Loucy (cell line): Measurements from ENCODE around the gene SLC35F5.
A peak's percentile ranks its signal among the peaks of the same experiment; 100 is the strongest.

Source experiments
- H2AFZ ChIP-seq: fragments of 200-600 bp; sonication (generic); 2 replicates; pipeline ENCODE4 v1.6.0; 2016; ENCODE audit warnings: antibody characterized with exemption, mild to moderate bottlenecking, low read length, moderate library complexity
- H3F3A ChIP-seq: fragments of 200-600 bp; 2 replicates; pipeline ENCODE4 v1.6.0; 2016; ENCODE audit warnings: antibody characterized with exemption, low read depth, mild to moderate bottlenecking
- H3K27me3 ChIP-seq: fragments of 200-600 bp; sonication (generic); 2 replicates; pipeline ENCODE4 v1.6.1; 2014; ENCODE audit warnings: low read length, mild to moderate bottlenecking; ENCODE audit not compliant: insufficient read depth, poor library complexity, severe bottlenecking
- H3K36me3 ChIP-seq: fragments of 200-600 bp; sonication (generic); 2 replicates; pipeline ENCODE4 v1.6.1; 2016; ENCODE audit warnings: low read length; ENCODE audit not compliant: insufficient read depth
- H3K4me1 ChIP-seq: fragments of 200-600 bp; sonication (generic); 2 replicates; pipeline ENCODE4 v1.5.1; 2014; ENCODE audit warnings: low read length, mild to moderate bottlenecking; ENCODE audit not compliant: insufficient read depth, poor library complexity, severe bottlenecking
- H3K4me2 ChIP-seq: fragments of 200-600 bp; sonication (generic); 2 replicates; pipeline ENCODE4 v1.6.0; 2014; ENCODE audit warnings: antibody characterized with exemption, low read length, low read depth, mild to moderate bottlenecking; ENCODE audit not compliant: poor library complexity, severe bottlenecking
- H3K4me3 ChIP-seq: fragments of 200-600 bp; sonication (generic); 2 replicates; pipeline ENCODE4 v1.5.1; 2014; ENCODE audit warnings: low read length, mild to moderate bottlenecking, mixed read lengths; ENCODE audit not compliant: poor library complexity, severe bottlenecking
- H3K79me2 ChIP-seq: fragments of 200-600 bp; sonication (generic); 2 replicates; pipeline ENCODE4 v1.6.1; 2014; ENCODE audit warnings: low read length; ENCODE audit not compliant: insufficient read depth
- H3K9ac ChIP-seq: fragments of 200-600 bp; sonication (generic); 2 replicates; pipeline ENCODE4 v1.6.0; 2014; ENCODE audit warnings: mild to moderate bottlenecking, low read depth, low read length, moderate library complexity; ENCODE audit not compliant: poor library complexity, severe bottlenecking
- H3K9me2 ChIP-seq: fragments of 200-600 bp; sonication (generic); replicated peaks from 2 replicates; pipeline ENCODE4 v1.6.1; 2016; ENCODE audit warnings: low read depth, low read length, mixed read lengths
- H3K9me3 ChIP-seq: fragments of 200-600 bp; sonication (generic); 2 replicates; pipeline ENCODE4 v1.6.1; 2014; ENCODE audit warnings: mild to moderate bottlenecking, antibody characterized with exemption, low read length, low read depth; ENCODE audit not compliant: insufficient read depth
- H4K20me1 ChIP-seq: fragments of 200-600 bp; sonication (generic); 2 replicates; pipeline ENCODE4 v1.6.0; 2014; ENCODE audit warnings: antibody characterized with exemption, low read length, mild to moderate bottlenecking; ENCODE audit not compliant: insufficient read depth, poor library complexity, severe bottlenecking
- CTCF ChIP-seq: fragments of 200-600 bp; sonication (generic); conservative IDR thresholded peaks from 2 replicates; pipeline ENCODE4 v1.5.1; 2014; ENCODE audit warnings: mild to moderate bottlenecking, antibody characterized with exemption, low read length
- EZH2phosphoT487 ChIP-seq: fragments of 200-600 bp; IDR thresholded peaks from 2 replicates; pipeline ENCODE4 v1.6.1; 2018; ENCODE audit warnings: antibody characterized with exemption, mild to moderate bottlenecking, moderate library complexity, borderline replicate concordance

The SLC35F5 gene

GRCh38 chr2:113720167-113720566, 36.3 kb downstream of the SLC35F5 start:
- H3K27me3 ChIP-seq: no peaks in the 10 kb centered on the region
- H3K36me3 ChIP-seq: peaks cover 13% of the 10 kb centered on the region; the same call in 1 of the 2 replicates
- TF ChIP-seq CTCF (peak; percentile 62), EZH2phosphoT487 (no peak)
- H3K4me3 ChIP-seq: no peak overlapping the region
- H3K4me2 ChIP-seq: no peak overlapping the region
- no peaks in the 10 kb centered on the region for H4K20me1 ChIP-seq
- H3K9me2 ChIP-seq: no peaks in the 10 kb centered on the region
- H3K4me1 ChIP-seq: no peaks in the 10 kb centered on the region
- no peak overlapping the region for H2AFZ ChIP-seq
- H3F3A ChIP-seq: no peaks in the 10 kb centered on the region; the same call in 1 of the 2 replicates
- no peaks in the 10 kb centered on the region for H3K9me3 ChIP-seq
- H3K79me2 ChIP-seq: no peaks in the 10 kb centered on the region
- H3K9ac ChIP-seq: no peak overlapping the region

GRCh38 chr2:113716291-113716690, 40.2 kb downstream of the SLC35F5 start:
- Histone ChIP-seq H2AFZ (no peak overlapping the region), H3K9ac (no peak overlapping the region), H3K36me3 (peaks cover 27% of the 10 kb centered on the region; the same call in 1 of the 2 replicates), H3F3A (no peaks in the 10 kb centered on the region), H3K9me2 (no peaks in the 10 kb centered on the region), H3K9me3 (no peaks in the 10 kb centered on the region), H3K4me1 (no peaks in the 10 kb centered on the region), H3K79me2 (no peaks in the 10 kb centered on the region), H3K27me3 (no peaks in the 10 kb centered on the region), H3K4me3 (no peak overlapping the region), H3K4me2 (no peak overlapping the region), H4K20me1 (no peaks in the 10 kb centered on the region)
- TF ChIP-seq CTCF (no peak), EZH2phosphoT487 (no peak)

- Histone ChIP-seq H3K36me3 (peaks cover 24% of the 10 kb centered on the region; the same call in 1 of the 2 replicates), H3K9ac (no peak overlapping the region), H4K20me1 (no peaks in the 10 kb centered on the region), H3F3A (no peaks in the 10 kb centered on the region), H3K9me2 (no peaks in the 10 kb centered on the region), H3K9me3 (no peaks in the 10 kb centered on the region), H3K4me3 (no peak overlapping the region), H3K4me1 (no peaks in the 10 kb centered on the region), H2AFZ (no peak overlapping the region), H3K4me2 (no peak overlapping the region), H3K79me2 (no peaks in the 10 kb centered on the region), H3K27me3 (no peaks in the 10 kb centered on the region)
- TF ChIP-seq CTCF: no peak
- TF ChIP-seq EZH2phosphoT487: no peak
Observed at GRCh38 chr2:113712941-113713340, 43.5 kb downstream of the SLC35F5 start.
